HepG2 (cell line): Measurements from ENCODE around the gene CNNM4. TPM values are rescaled to one million over a fixed set of nuclear protein-coding genes. Genes with fewer than 3 reads are reported as not detected.

ENCODE experiments used
- BATF2 ChIP-seq: sonication (generic); formaldehyde crosslinking; IDR thresholded peaks from 2 replicates; pipeline ENCODE4 v1.8.0; 2022; ENCODE audit warnings: mild to moderate bottlenecking, missing genetic modification reagents, moderate library complexity
- DNMT3B ChIP-seq: conservative IDR thresholded peaks from 2 replicates; pipeline ENCODE4 v1.6.1; 2016; ENCODE audit warnings: missing biosample characterization, control low read depth
- ETV5 ChIP-seq: IDR thresholded peaks from 2 replicates; pipeline ENCODE4 v1.6.1; 2018; ENCODE audit warnings: missing biosample characterization, missing genetic modification reagents, inconsistent platforms, borderline replicate concordance
- FLYWCH1 ChIP-seq: sonication (generic); formaldehyde crosslinking; IDR thresholded peaks from 2 replicates; pipeline ENCODE4 v1.8.1; 2023; ENCODE audit warnings: mild to moderate bottlenecking, missing genetic modification reagents
- FOSL1 ChIP-seq: sonication (generic); formaldehyde crosslinking; IDR thresholded peaks from 2 replicates; pipeline ENCODE4 v1.9.0; 2021; ENCODE audit warnings: missing genetic modification reagents, borderline replicate concordance
- HNRNPUL1 ChIP-seq: fragments of 200-400 bp; formaldehyde crosslinking; IDR thresholded peaks from 2 replicates; pipeline ENCODE4 v1.6.1; 2017; ENCODE audit warnings: low read depth, mild to moderate bottlenecking, low read length, moderate library complexity
- LCORL ChIP-seq, 2 experiments: fragments of 450-650 bp in 1 of 2; sonication (generic) in 1 of 2; formaldehyde crosslinking in 1 of 2; IDR thresholded peaks; 2 replicates each; pipeline versions ENCODE4 v1.5.0 to v1.6.1; 2017 to 2020; ENCODE audit warnings: antibody characterized with exemption in 1 of 2, missing genetic modification reagents in 1 of 2
- NR2C2 ChIP-seq: sonication (generic); formaldehyde crosslinking; IDR thresholded peaks from 2 replicates; pipeline ENCODE4 v1.4.0; 2020; ENCODE audit warnings: missing genetic modification reagents, mild to moderate bottlenecking, moderate library complexity, borderline replicate concordance
- NR2F1 ChIP-seq, 2 experiments: fragments of 450-650 bp in 1 of 2; formaldehyde crosslinking in 1 of 2; IDR thresholded peaks; 2 replicates each; pipeline versions ENCODE4 v1.5.0 to v1.6.1; 2016 to 2020; ENCODE audit warnings: mild to moderate bottlenecking in 1 of 2, missing compliant biosample characterization in 1 of 2, missing genetic modification reagents in 1 of 2, moderate library complexity in 1 of 2
- NR3C1 ChIP-seq: sonication (generic); formaldehyde crosslinking; IDR thresholded peaks from 2 replicates; pipeline ENCODE4 v1.4.0; 2020; ENCODE audit warnings: missing genetic modification reagents
- SETDB1 ChIP-seq: sonication (generic); formaldehyde crosslinking; IDR thresholded peaks from 2 replicates; pipeline ENCODE4 v1.5.1; 2020; ENCODE audit warnings: missing genetic modification reagents, mild to moderate bottlenecking, borderline replicate concordance
- SMAD1 ChIP-seq: sonication (generic); formaldehyde crosslinking; IDR thresholded peaks from 2 replicates; pipeline ENCODE4 v1.4.0; 2020; ENCODE audit warnings: missing genetic modification reagents, low read depth, mild to moderate bottlenecking, borderline replicate concordance
- ZNF256 ChIP-seq: sonication (generic); formaldehyde crosslinking; conservative IDR thresholded peaks from 2 replicates; pipeline ENCODE4 v1.4.0; 2020; ENCODE audit warnings: missing genetic modification reagents
- ZNF552 ChIP-seq: sonication (generic); formaldehyde crosslinking; IDR thresholded peaks from 2 replicates; pipeline ENCODE4 v1.9.0; 2022; ENCODE audit warnings: missing genetic modification reagents, mild to moderate bottlenecking, borderline replicate concordance
- polyA plus RNA-seq, 8 experiments: library from polyadenylated mRNA; depleted of rRNA in 3 of 8; stranded (reverse) in 7 of 8; unstranded in 1 of 8; fragments of >200 nt; fragmentation: Illumina TruSeq in 4 of 8; extraction: Trizol in 4 of 8; gene quantifications; 2 replicates each; pipeline versions ENCODE4 v1.2.1 to v1.2.3, GENCODE V29; 2011 to 2016; ENCODE audit warnings: low read depth in 4 of 8, missing spikeins in 1 of 8, mixed read lengths in 1 of 8; ENCODE audit not compliant: insufficient read depth in 1 of 8
- total RNA-seq, 5 experiments: library from RNA; depleted of rRNA; stranded (reverse); fragments of >200 nt; fragmentation: Illumina TruSeq; extraction: Trizol; gene quantifications; 2 replicates each; pipeline ENCODE4 v1.2.3, GENCODE V29; 2016; ENCODE audit warnings: low read depth in 1 of 5
- TF ChIP-seq, protein P1 (sequence below): sonication (generic); formaldehyde crosslinking; IDR thresholded peaks from one replicate; pipeline ENCODE4 v1.5.1; 2020; ENCODE audit warnings: mild to moderate bottlenecking, missing genetic modification reagents; ENCODE audit errors: not compliant biosample characterization
- TF ChIP-seq, protein P2 (sequence below): sonication (generic); formaldehyde crosslinking; IDR thresholded peaks from 2 replicates; pipeline ENCODE4 v1.5.0; 2020; ENCODE audit warnings: missing genetic modification reagents
- TF ChIP-seq, protein P3 (sequence below): IDR thresholded peaks from 2 replicates; pipeline ENCODE4 v1.6.1; 2016; ENCODE audit warnings: missing biosample characterization, missing genetic modification reagents, low read depth

CNNM4 gene
- total and polyA plus RNA-seq, 2 of the 13 experiments (the other 11 are each of a cell fraction or from before 2014, with no cell fraction given), result 5.9 to 8.4 TPM

GRCh38 chr2:96801005-96801785 is 40.5 kb downstream of the CNNM4 start (continued):
- TF ChIP-seq, protein P1, sequence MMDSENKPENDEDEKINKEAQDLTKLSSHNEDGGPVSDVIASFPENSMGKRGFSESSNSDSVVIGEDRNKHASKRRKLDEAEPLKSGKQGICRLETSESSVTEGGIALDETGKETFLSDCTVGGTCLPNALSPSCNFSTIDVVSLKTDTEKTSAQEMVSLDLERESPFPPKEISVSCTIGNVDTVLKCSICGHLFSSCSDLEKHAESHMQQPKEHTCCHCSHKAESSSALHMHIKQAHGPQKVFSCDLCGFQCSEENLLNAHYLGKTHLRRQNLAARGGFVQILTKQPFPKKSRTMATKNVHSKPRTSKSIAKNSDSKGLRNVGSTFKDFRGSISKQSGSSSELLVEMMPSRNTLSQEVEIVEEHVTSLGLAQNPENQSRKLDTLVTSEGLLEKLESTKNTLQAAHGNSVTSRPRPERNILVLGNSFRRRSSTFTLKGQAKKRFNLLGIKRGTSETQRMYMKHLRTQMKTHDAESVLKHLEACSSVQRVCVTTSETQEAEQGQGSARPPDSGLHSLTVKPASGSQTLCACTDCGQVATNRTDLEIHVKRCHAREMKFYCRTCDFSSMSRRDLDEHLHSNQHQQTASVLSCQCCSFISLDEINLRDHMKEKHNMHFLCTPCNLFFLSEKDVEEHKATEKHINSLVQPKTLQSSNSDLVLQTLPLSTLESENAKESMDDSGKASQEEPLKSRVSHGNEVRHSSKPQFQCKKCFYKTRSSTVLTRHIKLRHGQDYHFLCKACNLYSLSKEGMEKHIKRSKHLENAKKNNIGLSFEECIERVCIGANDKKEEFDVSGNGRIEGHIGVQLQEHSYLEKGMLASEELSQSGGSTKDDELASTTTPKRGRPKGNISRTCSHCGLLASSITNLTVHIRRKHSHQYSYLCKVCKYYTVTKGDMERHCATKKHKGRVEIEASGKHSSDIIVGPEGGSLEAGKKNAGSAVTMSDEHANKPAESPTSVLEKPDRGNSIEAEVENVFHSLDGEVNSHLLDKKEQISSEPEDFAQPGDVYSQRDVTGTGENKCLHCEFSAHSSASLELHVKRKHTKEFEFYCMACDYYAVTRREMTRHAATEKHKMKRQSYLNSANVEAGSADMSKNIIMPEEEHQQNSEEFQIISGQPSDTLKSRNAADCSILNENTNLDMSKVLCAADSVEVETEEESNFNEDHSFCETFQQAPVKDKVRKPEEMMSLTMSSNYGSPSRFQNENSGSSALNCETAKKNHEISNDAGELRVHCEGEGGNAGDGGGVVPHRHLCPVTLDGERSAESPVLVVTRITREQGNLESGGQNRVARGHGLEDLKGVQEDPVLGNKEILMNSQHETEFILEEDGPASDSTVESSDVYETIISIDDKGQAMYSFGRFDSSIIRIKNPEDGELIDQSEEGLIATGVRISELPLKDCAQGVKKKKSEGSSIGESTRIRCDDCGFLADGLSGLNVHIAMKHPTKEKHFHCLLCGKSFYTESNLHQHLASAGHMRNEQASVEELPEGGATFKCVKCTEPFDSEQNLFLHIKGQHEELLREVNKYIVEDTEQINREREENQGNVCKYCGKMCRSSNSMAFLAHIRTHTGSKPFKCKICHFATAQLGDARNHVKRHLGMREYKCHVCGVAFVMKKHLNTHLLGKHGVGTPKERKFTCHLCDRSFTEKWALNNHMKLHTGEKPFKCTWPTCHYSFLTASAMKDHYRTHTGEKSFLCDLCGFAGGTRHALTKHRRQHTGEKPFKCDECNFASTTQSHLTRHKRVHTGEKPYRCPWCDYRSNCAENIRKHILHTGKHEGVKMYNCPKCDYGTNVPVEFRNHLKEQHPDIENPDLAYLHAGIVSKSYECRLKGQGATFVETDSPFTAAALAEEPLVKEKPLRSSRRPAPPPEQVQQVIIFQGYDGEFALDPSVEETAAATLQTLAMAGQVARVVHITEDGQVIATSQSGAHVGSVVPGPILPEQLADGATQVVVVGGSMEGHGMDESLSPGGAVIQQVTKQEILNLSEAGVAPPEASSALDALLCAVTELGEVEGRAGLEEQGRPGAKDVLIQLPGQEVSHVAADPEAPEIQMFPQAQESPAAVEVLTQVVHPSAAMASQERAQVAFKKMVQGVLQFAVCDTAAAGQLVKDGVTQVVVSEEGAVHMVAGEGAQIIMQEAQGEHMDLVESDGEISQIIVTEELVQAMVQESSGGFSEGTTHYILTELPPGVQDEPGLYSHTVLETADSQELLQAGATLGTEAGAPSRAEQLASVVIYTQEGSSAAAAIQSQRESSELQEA (CRISPR knock-in tag), result no peak
- no peak for TF ChIP-seq ZNF256 (CRISPR knock-in tag)
- TF ChIP-seq ETV5 (CRISPR knock-in tag), result no peak
- no peak for TF ChIP-seq BATF2 (CRISPR knock-in tag)
- TF ChIP-seq NR3C1 (CRISPR knock-in tag), result no peak
- TF ChIP-seq HNRNPUL1, result no peak
- TF ChIP-seq, protein P2, sequence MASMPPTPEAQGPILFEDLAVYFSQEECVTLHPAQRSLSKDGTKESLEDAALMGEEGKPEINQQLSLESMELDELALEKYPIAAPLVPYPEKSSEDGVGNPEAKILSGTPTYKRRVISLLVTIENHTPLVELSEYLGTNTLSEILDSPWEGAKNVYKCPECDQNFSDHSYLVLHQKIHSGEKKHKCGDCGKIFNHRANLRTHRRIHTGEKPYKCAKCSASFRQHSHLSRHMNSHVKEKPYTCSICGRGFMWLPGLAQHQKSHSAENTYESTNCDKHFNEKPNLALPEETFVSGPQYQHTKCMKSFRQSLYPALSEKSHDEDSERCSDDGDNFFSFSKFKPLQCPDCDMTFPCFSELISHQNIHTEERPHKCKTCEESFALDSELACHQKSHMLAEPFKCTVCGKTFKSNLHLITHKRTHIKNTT (CRISPR knock-in tag), result no peak
- peak; percentile 87; the same call in 1 of the 2 replicates for TF ChIP-seq SMAD1 (CRISPR knock-in tag)
- no peak for TF ChIP-seq FLYWCH1 (CRISPR knock-in tag)
- TF ChIP-seq FOSL1 (CRISPR knock-in tag), result no peak
- TF ChIP-seq NR2C2 (CRISPR knock-in tag), result no peak
- TF ChIP-seq NR2F1 (CRISPR knock-in tag; IDR thresholded peaks at IDR 0.05), result no peak
- no peak for TF ChIP-seq SETDB1 (CRISPR knock-in tag)
- TF ChIP-seq DNMT3B (CRISPR knock-in tag), result no peak
- TF ChIP-seq, protein P3, sequence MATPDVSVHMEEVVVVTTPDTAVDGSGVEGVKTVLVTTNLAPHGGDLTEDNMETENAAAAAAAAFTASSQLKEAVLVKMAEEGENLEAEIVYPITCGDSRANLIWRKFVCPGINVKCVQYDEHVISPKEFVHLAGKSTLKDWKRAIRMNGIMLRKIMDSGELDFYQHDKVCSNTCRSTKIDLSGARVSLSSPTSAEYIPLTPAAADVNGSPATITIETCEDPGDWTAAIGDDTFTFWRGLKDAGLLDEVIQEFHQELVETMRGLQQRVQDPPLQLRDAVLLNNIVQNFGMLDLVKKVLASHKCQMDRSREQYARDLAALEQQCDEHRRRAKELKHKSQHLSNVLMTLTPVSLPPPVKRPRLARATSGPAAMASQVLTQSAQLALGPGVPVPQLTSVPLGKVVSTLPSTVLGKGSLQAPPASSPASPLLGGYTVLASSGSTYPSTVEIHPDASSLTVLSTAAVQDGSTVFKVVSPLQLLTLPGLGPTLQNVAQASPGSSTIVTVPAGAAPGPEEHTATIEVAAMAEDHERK (CRISPR knock-in tag), result no peak
- no peak for TF ChIP-seq LCORL (IDR thresholded peaks at IDR 0.05)
- TF ChIP-seq LCORL (CRISPR knock-in tag; IDR thresholded peaks at IDR 0.05), result peak; percentile 68; the same call in 1 of the 2 replicates
- TF ChIP-seq ZNF552 (CRISPR knock-in tag), result no peak
